ENCODE results near the gene KCNH8.
A peak's percentile ranks its signal among the peaks of the same experiment; 100 is the strongest.

The KCNH8 gene

DNA sequence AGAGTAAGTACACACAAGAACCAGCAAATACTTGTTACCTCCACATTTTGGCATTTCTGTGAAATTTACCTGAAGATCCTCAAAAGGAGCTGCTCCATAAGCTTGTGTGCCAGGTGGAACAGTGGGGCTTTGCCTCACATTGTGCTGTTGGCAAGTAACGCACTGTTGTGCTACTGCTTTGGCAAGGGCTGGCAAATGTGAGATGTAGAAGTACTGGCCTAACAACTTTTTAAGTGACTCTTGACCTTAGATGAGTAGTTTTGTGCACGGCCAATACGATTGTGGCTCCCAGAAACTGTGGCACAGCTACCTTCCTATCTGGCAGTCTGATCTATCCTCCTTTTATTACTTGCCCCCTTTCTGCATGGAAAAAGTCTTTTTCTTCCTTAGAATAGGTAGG is 337.0 kb downstream of the KCNH8 start:
- no peak for DNase-seq (ENCODE audit: low spot score)

DNA sequence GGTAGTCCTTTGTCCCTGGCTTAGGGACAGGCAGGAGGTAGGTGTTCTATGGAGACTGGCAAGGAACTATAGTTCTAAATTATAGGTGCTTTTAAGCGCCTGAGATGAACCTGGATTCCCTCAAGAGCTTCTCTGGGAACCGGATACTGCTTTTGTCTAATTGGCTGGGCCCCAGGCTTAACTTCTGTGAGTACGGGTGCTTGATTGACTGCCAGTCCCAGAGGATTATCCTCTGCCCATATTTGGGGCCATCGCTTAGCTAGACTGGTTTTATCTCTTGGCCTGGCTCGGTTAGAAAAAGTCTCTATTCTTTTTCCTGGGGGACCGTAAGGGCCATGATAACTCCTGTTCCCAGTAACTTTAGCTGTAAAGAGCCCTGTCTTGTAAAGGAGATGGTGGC is 339.1 kb downstream of the KCNH8 start:
- no peak for DNase-seq (ENCODE audit: low spot score)

DNA sequence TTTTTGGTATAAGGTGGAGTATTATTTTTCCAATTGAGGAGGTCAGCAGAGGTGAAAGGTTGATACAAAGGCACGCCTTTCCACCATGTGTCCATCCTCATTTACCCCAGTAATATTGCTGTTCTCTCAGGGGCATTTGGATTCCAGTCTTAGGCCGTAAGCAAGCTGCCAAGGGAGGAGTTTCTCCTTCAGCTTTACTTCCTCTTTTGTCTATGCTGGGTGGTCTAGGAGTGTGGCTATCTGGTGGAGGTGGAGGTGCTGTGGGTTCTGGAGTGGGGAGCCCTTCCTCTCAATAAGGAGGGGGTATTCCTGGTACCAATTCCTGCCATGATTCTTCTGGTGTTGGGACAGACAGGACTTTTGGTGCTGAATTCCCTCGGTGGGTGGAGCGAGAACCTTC is 340.6 kb downstream of the KCNH8 start:
- no peak for DNase-seq (ENCODE audit: low spot score)

DNA sequence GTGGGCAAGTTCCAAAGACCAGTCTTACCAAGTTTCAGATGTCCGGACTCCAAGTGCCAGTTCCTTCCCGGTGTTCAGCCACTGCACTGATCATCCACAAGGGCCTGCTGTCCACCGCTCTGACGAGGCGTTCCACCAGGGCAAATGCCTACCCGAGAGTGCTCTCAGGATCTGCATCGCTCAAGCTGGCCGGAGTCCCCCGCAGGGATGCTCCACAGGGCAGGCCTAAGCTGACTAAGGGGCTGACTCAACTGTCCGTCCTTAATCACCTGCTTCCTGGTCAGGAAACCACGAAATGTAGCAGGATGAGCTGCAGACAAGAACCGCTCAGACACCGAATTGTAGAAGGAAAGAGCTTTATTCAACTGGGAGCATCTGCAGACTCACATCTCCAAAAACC is 341.6 kb downstream of the KCNH8 start:
- no peak for DNase-seq (ENCODE audit: low spot score)

DNA sequence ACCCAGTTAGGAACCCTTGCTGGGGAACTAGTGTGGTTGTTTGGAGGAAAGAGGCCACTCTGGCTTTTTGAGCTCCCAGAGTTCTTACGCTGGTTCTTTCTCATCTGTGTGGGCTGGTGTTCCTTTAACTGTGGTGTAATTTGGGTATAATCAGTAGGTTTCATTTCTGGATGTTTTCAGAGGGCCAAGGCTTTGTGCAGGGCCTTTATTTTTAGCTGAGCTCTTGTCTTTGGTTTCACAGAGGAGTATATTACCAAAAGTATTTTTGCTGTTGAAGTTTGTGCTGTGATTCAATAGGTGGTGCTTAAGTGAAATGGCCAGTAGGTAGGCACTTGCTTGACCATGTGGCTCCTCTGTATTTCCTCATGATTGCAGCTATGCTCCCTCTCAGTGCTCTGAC is 357.9 kb downstream of the KCNH8 start:
- DNase-seq (ENCODE audit: low spot score), result no peak

DNA sequence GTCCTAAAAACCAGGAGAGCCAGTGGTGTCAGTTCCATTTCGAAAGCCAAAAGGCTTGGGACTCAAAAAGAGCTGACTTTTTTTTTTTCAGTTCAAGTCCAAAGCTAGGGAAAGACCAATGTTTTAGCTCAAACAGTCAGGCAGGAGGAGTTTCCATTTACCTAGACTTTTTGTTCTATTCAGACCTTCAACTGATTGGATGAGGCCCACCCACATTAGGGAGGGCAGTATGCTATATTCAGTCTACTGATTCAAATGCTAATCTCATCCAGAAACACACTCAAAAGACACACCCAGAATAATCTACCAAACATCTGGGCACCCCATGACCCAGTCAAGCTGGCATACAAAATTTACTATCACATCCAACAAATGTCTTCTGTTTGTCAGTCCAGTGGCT is 374.0 kb downstream of the KCNH8 start:
- no peak for DNase-seq (ENCODE audit: low spot score)

DNA sequence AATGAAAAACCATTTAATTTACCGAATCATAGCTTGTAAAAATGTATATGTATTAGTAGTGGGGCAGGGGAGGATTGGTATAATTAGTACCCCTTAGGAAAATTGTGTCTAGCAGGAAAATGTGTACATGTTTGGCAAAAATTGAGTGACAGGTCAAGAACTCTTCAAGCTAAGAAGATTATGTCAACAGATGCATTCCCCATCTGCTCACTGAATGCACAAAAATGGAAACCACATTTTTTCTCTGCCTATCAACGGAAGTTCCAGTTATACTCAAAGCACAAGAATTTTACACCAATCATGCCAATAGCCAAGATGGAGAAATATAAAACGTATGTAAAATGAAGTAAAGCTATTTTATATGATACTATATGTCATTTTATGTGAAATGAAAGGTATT is 377.8 kb downstream of the KCNH8 start:
- no peak for DNase-seq (ENCODE audit: low spot score)

DNA sequence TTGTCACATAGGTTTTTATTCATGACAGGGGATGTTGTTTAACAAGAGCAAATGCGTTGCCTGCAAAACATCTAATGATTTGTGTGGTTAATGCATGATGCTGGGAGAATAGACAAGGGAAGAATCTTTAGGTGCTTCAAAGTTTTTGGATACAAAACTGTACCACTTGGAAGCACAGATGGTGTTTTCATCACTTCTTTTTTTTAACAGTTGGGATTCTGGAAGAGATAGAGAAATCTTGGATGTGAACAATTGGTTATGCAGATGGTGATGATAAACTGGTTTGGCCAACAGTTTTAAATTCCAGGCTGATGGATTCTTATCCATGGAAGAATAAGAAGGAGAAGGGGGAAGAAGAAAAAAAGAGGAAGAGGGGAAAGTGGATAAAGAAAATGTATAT is 379.4 kb downstream of the KCNH8 start:
- no peak for DNase-seq (ENCODE audit: low spot score)

DNA sequence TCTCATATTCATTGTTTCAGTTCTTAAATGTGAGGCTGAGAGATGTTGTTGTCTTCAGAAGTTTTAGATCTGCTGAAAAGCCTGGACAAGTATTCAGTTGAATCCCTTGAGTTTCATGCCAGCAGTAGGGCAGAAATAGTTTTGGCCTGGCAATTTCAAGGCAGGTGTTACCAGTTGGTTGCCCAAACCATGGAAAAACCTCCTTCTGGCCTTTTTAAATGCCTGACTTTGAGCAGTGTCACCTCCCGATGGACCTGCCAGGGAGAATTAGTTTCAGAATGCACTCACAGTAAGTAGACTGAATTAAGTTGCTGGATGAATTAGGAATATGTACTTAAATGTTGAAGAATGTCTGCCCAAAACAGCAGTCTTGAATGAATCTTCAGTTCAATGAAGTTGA is 383.1 kb downstream of the KCNH8 start:
- DNase-seq (ENCODE audit: low spot score), result no peak

DNA sequence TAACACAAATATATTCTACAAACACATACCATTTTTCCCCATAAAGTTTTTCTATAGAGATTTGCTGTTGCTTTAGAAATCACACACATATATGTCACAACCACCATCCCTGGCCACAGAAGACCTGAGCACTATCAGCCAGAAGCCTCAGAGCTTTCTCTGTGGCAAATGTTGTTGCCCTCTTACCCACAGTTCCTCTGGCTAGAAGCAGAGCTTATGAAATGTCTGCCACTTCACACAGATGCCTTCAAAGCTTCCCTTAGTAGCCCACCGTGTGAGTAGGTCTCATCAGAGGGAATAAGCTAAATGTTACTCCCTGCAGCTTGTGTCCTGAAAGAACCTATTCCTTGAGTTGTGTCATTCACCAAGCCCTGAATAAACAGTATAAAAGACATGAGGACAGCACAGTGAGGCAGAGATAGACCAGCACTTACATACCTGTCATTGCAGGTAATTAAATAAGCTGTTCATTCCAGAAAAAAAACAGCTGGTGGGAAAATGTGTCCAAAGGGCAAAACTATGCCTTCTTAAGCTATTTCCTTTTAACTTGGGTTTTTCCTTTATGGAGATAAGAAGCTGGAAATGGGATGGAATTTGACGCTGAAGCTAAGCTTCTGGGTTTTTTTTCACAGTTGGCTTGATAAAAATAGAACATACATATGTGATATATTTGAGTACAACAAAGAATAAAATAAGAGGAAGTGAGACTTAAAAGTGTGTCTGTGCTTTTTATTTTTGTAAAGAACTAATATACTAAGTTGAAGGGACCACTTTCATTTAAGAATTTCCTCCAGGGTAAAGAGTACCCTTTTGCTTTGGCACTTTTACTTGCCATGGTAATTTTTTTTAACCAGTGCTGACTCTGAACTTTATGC is 391.4 kb downstream of the KCNH8 start:
- DNase-seq (ENCODE audit: low spot score), result no peak

DNA sequence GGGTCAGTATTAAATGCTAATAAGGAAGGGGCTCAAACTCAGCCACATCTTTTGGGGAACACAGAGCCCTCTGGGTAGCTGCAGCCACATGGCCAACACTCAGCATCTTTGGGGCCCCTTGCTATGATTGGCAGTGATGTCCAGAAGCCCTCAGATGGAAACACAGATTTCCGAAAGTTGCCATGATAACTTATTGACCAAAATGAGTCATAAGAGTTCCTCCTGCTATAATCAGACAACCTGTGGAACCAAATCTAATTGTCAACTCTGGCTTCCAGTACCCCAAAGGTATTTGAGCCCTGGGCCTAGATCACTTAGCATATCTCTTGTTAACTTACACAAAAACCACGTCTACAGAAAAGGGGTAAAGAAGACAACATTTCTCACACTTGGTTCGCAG is 392.2 kb downstream of the KCNH8 start:
- no peak for DNase-seq (ENCODE audit: low spot score)

DNA sequence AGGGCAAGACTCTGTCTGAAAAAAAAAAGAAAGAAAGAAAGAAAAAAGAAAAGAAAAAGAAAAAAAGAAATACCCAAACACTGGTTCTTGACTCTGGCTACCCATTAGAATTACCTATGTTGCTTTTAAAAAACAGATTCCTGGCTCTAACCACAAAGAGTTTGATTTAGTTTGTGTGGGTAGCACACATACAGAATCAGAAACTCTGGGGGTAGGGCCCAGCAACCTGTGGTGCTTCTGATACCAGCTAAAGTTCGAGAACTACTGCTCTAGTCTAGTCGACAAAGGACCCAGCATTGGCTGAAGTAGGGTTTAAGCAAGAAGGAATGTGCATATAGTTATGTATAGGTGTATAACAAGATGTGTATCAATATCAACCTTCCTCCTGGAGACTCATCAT is 393.0 kb downstream of the KCNH8 start:
- no peak for DNase-seq (ENCODE audit: low spot score)

DNA sequence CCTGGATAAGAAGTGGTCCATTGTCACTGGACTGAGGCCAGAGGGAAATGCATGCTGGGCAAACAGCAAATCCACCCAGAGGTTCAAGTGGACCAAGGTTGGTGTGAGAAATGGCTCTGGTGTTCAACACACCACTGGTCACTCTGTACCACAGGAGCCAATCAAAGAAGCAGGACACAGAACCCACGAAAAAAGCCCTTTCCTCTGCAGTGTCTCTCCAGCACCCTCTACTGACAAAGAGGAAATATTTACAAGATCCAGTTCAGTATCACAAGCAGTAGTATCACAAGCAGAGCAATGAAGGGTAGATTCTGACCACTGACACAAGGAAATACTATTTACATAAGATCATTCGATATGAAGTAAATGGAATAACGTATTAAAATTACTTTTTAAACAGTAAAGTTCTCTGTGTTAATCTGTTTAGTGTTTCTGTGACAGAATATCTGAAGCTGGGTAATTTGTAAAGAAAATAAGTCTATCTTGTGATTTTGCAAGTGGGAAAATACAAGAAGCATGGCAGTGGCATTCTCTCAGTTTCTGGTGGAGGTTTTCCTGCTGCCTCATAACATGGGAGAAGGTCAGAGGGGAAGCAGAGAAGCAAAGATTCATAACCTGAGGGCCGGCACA is 395.0 kb downstream of the KCNH8 start:
- DNase-seq (ENCODE audit: low spot score), result peak; percentile 27

DNA sequence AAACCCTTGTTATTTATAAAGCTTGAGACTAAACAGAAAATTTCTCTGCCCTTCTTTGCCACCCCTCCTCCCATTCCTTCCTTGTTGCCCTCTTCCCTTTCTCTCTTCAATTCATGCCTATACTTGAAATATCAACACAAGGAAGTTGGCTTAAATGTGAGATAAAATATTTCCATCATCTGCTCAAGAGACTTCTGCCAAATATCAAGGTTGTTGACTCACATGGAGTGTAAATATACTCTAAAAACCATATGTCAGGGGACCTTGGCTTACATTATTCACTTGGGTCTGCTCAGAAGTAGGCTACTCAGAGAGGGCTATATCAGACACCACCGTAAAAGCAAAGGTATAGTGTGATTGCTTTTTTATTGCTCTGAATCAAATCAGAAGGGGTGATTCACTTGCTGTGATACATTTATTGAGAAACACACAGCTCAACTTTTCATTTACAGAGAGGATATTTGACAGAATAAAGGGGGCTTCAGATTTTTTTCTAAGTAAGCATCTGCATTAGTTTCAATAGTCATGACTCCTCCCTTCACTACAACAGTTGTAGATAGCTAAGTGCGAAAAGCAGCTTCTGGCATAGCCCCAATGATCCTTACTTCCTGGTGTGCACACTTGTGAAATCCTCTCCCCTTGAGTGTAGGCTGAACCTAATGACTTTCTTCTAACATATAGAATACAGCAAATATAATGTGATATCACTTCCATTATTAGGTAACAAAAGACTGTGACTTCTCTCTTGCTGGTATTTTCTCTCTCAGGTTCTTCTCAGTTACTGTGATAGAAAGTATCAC is 399.6 kb downstream of the KCNH8 start:
- DNase-seq (ENCODE audit: low spot score), result no peak

DNA sequence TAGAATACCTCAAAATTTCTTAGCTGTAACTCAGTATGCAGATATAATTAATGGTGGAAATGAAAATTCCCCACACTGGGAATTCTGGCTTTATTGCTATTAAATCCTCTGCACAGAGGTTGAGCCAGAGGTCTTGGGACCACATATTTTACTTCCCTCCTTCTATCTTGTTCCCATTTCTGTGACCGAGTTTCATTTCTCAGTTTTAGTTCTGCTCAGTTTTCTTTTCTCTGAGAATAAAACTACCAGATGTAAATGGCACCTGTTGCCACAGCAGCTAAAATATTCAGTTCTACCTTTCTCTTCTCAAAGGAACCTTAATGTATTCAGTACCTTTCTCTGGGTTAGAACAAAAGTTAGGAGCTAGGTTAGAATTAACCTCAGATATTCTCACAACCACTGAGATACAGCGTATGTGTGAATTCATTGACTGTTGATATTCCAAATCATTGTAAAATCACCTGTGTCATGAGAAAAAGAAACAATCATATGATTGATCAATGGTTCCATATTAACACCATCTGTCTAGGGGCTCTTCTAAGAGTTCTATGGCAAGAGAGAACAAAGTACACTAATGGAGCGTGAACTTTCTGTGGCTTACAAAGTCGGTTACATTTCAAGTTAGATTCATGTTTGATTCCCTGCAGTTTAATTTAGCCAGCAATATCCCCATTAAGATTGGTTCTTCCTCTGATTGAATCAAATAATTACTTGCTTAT is 411.6 kb downstream of the KCNH8 start:
- DNase-seq (ENCODE audit: low spot score), result no peak

DNA sequence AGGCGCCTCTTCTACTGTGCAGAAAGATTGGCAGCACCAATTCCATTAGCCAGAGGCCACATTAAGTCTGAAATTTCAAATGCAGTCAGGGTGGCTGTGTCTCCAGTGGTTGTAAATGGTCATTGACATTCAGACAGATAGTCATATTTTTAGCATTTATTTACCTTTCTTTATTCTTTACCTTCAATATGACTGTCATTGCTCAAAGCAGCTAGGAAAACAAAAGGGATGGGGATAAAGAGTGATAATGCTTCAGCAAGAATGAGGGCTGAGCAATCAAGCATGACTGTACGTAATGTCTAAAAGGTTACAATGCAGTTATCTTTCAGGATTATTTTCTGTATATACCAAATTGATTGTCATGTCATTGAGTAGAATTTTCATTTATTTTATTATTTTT is 425.3 kb downstream of the KCNH8 start:
- DNase-seq (ENCODE audit: low spot score), result no peak

DNA sequence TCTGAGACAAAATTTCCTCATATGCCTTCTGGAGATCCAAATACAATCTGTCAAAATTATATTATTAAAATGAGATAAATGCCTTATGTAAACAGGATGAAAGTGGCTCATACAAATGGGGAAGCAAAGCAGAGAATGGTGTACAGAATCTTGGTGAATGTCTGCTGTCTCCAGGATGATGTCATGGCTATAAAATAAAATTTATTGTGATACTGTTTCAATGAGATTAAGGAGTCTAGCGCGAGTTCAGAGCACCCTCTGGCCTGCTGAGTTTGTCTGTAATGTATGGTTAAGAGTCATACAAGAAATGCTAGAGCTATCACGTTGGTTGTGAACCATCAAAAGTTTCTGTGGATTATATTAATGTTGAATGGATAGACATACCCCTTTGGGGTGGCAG is 426.0 kb downstream of the KCNH8 start:
- DNase-seq (ENCODE audit: low spot score), result no peak

DNA sequence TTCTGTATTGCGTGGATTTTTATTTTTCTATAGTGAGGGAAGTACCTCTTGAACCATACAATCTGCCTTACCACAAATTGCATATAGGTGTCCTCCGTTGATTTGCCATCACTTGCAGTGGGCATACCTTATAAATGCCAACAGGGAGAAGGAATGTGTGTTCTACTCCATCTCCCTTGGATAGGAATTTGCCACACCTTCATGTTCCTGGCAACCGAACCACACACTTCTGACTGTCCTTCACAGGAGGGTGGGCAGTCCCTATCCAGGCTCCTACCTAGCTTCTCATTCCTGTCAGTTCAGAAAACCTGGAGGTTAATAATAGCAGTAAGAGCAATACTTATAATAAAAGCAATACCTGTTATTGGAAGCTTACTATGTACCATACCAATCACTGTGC is 428.0 kb downstream of the KCNH8 start:
- DNase-seq (ENCODE audit: low spot score), result no peak

All from putamen (tissue), 1 donor.